ENCODE results near the gene MYLK.

MYLK gene

GRCh38 chr3:123750659-123751420 lies 133.3 kb downstream of the MYLK start:
- no peak for DNase-seq (ENCODE audit: low read depth)
- TF ChIP-seq CTCF (IDR thresholded peaks at IDR 0.05; ENCODE audit: insufficient read depth, low read depth, low read length, missing control alignments) = no peak
- no peak overlapping the region for H3K4me3 ChIP-seq (ENCODE audit: low read depth, low read length)

DNA sequence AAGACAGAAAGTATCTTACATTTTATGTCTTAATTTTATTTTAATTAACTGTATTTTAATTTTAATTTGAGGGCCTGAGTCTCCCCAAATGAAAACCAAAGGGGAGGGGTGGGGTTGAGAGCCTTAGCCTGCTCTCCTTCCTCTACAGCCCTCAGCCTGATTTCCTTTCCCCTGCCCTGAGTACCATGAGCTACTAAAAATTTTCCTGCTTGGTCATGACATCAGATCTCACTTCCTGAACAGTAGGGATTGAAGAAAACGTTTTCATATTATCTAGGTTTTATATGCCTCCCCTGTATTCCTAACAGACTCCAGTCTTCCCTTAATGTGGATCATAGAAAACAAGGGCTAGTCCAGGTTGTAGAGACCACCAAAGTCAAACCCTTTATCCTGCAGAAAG lies 133.9 kb downstream of the MYLK start:
- no peak overlapping the region for H3K4me3 ChIP-seq (ENCODE audit: low read depth, low read length)
- no peak for TF ChIP-seq CTCF (IDR thresholded peaks at IDR 0.05; ENCODE audit: insufficient read depth, low read depth, low read length, missing control alignments)
- no peak for DNase-seq (ENCODE audit: low read depth)

DNA sequence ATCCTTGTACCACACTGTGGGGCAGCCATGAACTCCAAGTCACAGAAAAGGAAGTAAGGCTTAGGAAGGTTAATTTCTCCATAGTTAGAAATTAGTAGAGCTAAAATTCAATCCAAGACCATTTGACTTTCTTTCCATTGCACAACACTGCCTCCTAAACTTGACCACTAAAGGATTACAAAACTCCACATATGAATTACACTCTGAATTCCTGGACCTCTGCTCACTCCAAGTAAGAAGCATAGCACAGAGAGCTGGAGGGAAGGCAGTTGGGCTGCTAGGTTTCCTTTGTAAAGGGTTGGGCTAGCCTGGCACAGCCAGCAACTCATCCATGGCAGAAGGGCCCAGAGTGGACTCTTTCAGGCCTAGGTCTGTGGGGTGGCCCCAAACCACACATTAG lies 134.4 kb downstream of the MYLK start:
- DNase-seq (ENCODE audit: low read depth) = no peak
- no peak for TF ChIP-seq CTCF (IDR thresholded peaks at IDR 0.05; ENCODE audit: insufficient read depth, low read depth, low read length, missing control alignments)

GRCh38 chr3:123745184-123745855 lies 138.8 kb downstream of the MYLK start:
- no peak for DNase-seq (ENCODE audit: low read depth)
- TF ChIP-seq CTCF (IDR thresholded peaks at IDR 0.05; ENCODE audit: insufficient read depth, low read depth, low read length, missing control alignments) = no peak
- no peak overlapping the region for H3K4me3 ChIP-seq (ENCODE audit: low read depth, low read length)

More for the DNA sequence above, 134.4 kb downstream of the MYLK start:
- H3K4me3 ChIP-seq (ENCODE audit: low read depth, low read length) = no peak overlapping the region

GRCh38 chr3:123744064-123744463 lies 140.1 kb downstream of the MYLK start:
- no peak for DNase-seq (ENCODE audit: low read depth)
- no peak for TF ChIP-seq CTCF (IDR thresholded peaks at IDR 0.05; ENCODE audit: insufficient read depth, low read depth, low read length, missing control alignments)
- no peak overlapping the region for H3K4me3 ChIP-seq (ENCODE audit: low read depth, low read length)

DNA sequence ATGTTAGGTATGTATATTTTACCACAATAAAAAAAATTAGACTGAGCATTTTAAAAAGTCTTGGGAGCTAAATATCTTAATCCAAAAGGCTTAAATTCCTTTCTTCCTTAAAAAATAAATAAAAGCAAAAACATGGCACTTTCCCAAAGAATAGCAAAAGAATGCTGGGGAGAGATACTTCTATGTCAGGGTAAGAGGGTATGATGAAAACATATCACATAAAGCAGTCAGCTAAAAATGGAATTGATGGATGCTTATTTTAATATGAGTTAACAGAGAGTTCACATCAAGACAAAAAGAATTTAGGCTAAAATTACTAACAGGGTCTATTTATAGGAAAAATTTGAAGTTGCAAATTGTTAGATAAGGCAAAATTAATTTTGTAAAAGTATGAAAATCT lies 141.0 kb downstream of the MYLK start:
- H3K4me3 ChIP-seq (ENCODE audit: low read depth, low read length) = no peak overlapping the region
- DNase-seq (ENCODE audit: low read depth) = no peak
- TF ChIP-seq CTCF (IDR thresholded peaks at IDR 0.05; ENCODE audit: insufficient read depth, low read depth, low read length, missing control alignments) = no peak

Measured in GM12865 (cell line).